Nucleus accumbens (tissue), 56 donors: ENCODE results near the gene FOXA2.

Experiments used
- DNase-seq, 56 donors: peaks; one replicate each; lab custom pipeline; 2025; lab: John Stamatoyannopoulos, UW

The FOXA2 gene

DNA sequence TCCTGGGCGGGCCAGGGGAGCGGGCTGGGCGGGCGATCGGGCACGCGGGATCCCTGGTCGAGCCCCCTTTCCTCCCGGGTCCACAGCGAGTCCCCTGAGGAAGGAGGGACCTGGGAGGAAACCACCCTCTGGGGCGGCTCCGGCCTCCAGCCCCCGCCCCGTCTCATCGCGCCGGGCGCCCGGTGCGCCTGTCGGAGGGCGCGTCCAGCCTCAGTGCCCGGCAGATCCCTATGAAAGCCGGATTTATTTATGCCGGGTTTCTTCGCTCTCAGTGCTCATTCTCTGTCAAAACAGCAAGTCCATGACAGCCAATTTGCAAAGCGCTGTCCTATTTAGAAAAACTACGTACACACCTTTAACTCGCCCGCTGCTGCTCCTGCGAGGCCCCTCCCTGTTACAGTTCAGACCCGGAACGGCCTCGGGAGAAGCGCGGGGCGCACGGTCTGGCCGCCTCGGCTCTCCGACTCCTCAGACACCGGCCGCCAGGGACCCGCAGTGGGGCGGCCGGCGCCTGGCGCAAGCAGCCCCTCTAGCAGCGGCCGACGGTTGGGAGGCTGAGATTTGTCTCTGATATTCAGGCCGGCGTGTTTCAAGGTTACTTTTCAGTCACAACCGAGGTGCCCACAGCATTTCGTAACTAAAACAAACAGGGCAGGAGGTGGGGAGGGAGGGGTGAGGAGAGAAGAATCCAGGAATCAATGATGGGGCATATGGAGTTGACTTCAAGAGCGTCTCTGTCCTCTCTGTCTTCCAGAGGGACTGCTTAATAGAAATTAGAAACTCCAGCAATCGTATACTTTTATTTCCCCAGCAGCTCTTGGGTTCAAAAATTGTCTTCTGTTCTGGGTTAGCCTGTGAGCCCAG, 782 bp upstream of the FOXA2 start:
- no peak for DNase-seq

DNA sequence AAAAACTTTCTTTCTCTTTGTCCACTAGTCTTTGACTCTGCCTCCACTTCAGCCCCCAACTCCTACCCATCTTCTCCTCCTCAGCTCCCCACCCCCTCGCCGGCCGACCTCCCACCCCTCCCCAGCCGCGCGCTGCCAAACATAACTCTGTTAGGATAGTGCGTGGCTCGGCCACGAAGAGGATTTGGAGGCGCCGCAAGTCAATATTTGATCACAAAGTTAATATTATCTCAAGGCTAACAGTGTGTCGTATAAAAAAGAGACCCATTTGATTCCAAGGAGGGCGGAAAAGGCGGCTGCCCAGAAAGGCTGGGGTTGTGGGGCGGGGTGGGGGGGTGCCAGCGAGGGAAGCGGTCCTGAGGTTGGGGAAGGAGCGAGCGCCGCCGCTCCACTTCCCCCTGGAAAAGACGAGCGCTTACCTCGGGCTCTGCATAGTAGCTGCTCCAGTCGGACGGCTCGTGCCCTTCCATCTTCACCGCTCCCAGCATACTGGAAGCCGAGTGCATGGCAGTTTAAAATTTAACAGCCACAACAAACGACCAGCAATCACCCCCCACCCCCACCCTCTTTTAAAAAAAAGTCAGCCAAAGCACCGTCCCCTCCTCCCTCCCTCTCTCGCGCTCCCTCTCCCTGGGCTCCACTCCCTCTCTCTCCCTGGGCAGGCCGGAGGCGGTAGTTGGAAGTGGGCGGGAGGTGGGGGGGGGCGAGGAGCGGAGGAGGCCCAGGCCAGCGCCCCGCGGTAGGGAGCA, 425 bp downstream of the FOXA2 start:
- DNase-seq: no peak

DNA sequence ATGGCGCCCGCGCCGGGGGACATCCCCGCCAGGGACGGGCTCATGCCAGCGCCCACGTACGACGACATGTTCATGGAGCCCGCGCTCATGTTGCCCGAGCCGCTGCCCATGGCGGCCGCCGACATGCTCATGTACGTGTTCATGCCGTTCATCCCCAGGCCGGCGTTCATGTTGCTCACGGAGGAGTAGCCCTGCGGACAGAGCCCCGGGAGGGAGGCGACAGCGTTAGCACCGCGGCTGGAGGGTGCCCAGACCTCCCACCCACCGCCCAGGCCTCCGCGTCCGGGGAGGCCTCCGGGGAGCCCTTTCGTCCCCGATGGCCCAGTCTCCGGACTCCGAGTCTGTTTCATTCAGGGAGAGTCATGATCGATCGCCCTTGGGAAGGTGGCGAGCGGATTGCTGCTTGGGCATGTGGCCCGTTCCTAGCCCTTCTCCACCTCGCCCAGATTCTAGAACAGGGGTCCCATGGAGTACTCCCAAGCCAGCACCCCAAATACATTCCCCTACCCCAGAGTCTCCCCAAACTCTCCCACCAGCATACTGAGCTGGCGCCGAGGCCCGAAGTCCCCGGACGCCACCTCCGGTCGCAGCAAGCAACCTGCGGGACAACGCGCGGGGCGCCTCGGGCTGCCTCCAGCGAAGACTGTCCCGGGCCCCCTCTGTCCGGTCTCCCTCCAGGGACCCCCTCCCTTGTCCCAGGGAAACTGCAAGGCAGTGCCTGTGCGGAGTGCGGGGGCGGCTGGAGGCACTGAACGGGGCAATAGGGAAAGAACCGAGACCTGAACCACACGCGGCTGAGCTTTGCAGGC, 1.2 kb downstream of the FOXA2 start:
- DNase-seq: no peak

DNA sequence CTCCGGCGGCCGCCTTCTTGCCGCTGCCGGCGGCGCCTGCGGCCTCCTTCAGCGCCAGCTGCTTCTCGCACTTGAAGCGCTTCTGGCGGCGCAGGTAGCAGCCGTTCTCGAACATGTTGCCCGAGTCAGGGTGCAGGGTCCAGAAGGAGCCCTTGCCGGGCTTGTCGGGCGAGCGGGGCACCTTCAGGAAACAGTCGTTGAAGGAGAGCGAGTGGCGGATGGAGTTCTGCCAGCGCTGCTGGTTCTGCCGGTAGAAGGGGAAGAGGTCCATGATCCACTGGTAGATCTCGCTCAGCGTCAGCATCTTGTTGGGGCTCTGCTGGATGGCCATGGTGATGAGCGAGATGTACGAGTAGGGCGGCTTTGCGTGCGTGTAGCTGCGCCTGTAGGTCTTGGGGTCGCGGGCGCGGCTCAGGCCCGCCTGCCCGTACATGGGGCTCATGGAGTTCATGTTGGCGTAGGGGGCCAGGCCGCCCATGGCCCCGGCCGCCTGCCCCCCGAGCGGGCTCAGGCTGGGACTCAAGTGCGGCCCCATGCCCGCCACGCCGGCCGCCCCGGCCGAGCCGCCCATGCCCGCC, 1.9 kb downstream of the FOXA2 start:
- DNase-seq: no peak

GRCh38 chr20:22581437-22582385, 2.7 kb downstream of the FOXA2 start:
- DNase-seq: no peak

DNA sequence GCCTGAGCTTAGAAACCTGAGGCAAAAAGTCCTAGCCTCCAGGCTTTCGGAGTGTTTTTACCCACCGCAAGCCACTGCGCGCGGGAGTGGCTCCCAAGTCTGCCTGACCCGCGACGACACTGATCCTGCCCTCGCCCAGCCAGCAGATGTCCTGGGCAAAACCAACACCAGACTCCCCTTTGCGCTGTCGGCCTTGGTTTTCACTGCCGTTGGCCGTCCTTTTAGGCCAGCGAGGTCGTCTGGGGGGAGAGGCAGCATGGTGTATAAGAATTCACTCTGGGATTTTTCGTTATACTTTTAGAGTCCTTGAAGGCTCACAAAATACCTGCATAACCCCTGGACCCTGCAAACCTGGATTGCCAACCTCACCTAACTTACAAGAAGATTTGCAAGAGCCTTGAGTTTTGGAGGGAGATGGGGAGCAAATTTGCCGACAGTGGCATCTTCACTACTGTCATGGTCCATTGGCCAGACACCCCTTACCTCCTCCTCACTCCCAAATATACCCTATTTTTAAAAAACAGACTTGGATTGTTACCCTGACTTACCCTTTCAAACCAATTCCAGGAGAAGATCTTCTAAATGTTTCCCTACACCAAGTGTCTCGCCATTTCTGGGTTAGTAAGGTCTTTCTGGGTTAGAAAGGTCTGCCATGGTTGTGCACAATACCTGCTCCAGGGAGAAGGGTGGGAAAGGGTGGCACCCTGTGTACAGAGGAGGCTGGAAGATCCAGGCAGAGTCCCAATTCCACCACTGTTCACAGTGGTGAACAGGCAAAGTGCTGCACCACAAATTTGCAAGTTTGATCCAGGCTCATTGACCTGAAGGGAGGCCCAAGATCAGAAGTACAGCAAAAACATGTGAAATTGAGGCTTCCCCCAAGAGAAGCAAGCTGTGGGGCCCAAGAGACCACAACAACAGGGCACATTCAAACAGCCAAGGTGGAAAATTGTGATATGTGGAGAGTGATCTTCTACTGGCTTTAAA, 4.4 kb downstream of the FOXA2 start:
- DNase-seq: no peak

DNA sequence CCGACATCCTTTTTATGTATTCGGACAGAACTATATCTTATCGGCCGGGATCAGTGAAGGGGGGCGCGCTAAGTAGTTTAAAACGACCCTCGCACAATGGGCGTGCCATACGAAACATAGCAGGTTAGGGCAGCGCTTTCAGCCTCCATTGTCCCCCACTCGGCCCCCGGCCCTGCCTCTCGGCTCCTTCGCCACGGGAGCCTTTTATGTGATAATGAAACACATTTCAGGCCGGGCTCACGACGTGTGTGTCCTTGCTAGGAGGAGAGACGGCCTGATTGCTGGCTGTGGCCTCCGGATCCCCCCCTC, 5.3 kb downstream of the FOXA2 start:
- DNase-seq: no peak

GRCh38 chr20:22578221-22579118, 5.9 kb downstream of the FOXA2 start:
- no peak for DNase-seq

DNA sequence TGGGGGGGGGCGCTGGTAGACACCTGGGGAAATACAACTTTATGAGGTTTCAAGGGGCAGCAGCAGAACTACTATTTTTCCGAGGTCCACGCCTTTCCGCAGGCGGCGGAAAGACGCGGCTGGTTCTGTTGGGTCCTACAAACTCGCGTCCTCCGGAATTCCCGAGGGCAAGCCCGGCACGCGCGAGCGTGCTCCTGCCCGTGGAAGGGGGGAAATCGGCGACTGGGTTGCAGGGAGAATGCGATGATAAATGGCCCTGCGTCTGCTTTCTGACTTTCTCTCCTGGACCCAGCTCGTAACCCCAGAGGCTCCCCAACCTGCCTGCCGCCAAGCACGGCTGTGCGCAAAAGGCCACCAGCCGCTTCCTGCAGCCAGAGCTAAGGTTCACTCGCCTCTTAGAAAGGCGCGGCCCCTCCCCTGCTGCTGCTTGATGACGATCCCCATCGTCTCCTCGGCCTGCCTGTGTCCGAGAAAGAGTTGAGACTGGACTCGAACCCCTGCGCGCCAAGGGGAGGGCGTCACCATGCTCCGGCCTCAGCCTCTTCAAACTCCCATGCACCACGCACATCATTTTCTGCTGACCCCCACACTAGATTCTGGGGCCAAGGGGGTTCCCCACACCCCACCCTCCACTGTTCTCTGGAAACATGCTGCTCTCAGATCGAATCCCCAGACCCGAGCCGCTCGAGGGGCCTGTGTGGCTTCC, 6.7 kb downstream of the FOXA2 start:
- DNase-seq: no peak

DNA sequence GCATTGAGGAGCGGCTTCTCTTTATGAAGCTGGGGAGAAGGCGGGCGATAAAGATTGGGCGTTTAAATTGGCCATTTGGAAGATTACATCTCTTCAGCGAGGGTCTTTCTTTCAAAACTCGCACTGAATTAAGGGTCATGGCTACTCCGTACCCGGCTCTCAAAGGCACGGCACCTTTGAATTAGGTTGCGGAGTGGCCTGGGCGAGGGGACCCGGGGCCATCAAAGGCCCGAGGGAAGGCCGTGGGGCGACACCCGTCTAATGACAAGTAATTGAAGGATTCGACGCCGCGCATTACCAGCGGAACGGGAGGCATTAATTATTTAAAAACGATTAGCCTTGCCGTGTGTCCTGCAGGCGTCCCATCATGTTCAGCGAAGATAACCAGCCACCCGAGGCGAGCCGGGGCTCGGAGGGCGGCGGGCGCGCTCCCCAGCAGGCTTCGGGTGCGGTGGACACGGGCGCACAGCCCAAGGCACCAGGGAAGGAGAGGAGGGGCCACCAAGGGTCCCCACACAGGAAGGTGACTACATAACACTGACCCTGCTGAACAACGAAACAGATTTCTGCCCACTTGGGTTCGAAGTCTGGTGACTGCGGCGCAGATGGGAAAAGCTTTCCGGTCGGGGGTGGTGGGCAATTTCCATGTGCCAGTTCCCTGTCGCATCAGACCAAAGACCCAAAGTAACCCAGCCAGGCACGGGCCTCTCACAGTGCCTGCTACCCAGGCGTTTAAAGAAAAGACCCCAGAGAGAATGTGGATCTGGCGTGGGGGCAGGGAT, 7.4 kb downstream of the FOXA2 start:
- no peak for DNase-seq

DNA sequence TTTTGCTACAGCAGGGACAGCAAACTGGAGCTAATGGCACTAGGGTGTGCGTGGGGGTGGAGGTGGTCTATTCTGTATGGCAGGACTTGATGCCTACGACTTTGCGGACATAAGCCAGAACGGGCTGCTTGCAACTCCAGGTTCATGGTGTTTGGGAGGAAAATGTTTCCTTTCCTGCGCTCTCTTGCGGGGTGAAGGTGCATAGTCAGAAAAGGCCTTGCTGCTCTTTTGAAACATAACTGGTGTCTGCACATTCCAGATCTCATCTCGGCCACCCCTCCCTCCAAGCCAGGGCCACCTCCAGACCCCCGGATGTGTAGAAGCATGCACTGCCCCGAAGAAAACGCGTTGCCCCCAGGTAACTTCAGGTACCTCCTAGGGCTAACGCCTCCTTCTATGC, 8.1 kb downstream of the FOXA2 start:
- no peak for DNase-seq

GRCh38 chr20:22575737-22576136, 8.6 kb downstream of the FOXA2 start:
- DNase-seq: no peak

- DNase-seq: no peak
Measured at GRCh38 chr20:22575087-22575721, 9.2 kb downstream of the FOXA2 start.

- DNase-seq: no peak
Measured at GRCh38 chr20:22574545-22575086, 9.8 kb downstream of the FOXA2 start.

DNA sequence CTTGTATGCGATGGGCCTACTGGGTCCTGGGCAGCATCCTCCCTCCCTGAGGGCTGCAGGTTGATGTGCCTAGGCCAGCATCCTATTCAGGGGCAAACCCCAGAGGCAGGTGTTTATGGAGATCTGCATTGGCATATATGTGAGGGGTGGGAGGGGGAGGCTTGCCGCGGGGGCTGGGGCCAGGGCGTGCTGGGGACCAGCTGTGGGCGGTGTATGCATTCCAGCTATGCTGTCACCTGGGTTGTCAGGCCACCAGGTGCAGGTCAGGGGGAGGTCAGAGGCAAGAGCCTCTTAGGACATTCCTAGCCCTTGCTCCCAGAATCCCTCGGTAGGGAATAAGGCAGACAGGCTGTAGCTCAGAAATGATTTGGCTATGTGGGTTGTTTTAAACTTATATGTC, 11.9 kb downstream of the FOXA2 start:
- DNase-seq: no peak
